ENCODE results near the gene SNX25.
"Not testable (repeated sequence)": the region's sequence is repeated elsewhere in the genome, so short reads cannot be mapped to it uniquely, and the experiment has no call there.

SNX25 gene

GRCh38 chr4:185235119-185235842 is 25.9 kb downstream of the SNX25 start:
- no peak for DNase-seq

GRCh38 chr4:185235843-185236503 is 26.6 kb downstream of the SNX25 start:
- no peak for DNase-seq

- no peak for DNase-seq
These were observed 27.8 kb downstream of the SNX25 start for GRCh38 chr4:185237175-185237574.

GRCh38 chr4:185238215-185238681 is 28.9 kb downstream of the SNX25 start:
- DNase-seq = no peak

- no peak for DNase-seq
These were observed 29.4 kb downstream of the SNX25 start for GRCh38 chr4:185238750-185239149.

GRCh38 chr4:185240486-185240885 is 31.1 kb downstream of the SNX25 start:
- DNase-seq = not testable (repeated sequence)

- DNase-seq = no peak
These were observed 33.5 kb downstream of the SNX25 start for GRCh38 chr4:185242749-185243533.

- no peak for DNase-seq
These were observed 34.5 kb downstream of the SNX25 start for GRCh38 chr4:185243879-185244278.

GRCh38 chr4:185244763-185245162 is 35.4 kb downstream of the SNX25 start:
- DNase-seq = no peak

GRCh38 chr4:185246453-185246852 is 37.1 kb downstream of the SNX25 start:
- no peak for DNase-seq

- DNase-seq = no peak
These were observed 37.8 kb downstream of the SNX25 start for GRCh38 chr4:185247151-185247550.

- no peak for DNase-seq
These were observed 39.1 kb downstream of the SNX25 start for GRCh38 chr4:185248393-185249039.

GRCh38 chr4:185249105-185249504 is 39.7 kb downstream of the SNX25 start:
- no peak for DNase-seq

- DNase-seq = no peak
These were observed 45.0 kb downstream of the SNX25 start for GRCh38 chr4:185254434-185254833.

GRCh38 chr4:185255868-185256267 is 46.5 kb downstream of the SNX25 start:
- no peak for DNase-seq

GRCh38 chr4:185256446-185256845 is 47.0 kb downstream of the SNX25 start:
- no peak for DNase-seq

GRCh38 chr4:185257086-185257485 is 47.7 kb downstream of the SNX25 start:
- DNase-seq = no peak

GRCh38 chr4:185257694-185258093 is 48.3 kb downstream of the SNX25 start:
- DNase-seq = no peak

- DNase-seq = peak; percentile 18
These were observed 49.3 kb downstream of the SNX25 start for GRCh38 chr4:185258741-185259140.

GRCh38 chr4:185259719-185260118 is 50.3 kb downstream of the SNX25 start:
- DNase-seq = no peak

- no peak for DNase-seq
These were observed 52.5 kb downstream of the SNX25 start for GRCh38 chr4:185261946-185262345.

GRCh38 chr4:185263419-185263818 is 54.0 kb downstream of the SNX25 start:
- no peak for DNase-seq

- DNase-seq = no peak
These were observed 56.5 kb downstream of the SNX25 start for GRCh38 chr4:185265942-185266341.
